ENCODE measurements around the gene ABCG1. TPM values are rescaled to one million over a fixed set of nuclear protein-coding genes. Genes with fewer than 3 reads are reported as not detected.

ABCG1 gene
- total and polyA plus RNA-seq, 2 donors (not counting 3 experiments of a cell fraction or from before 2014, with no cell fraction given) = 6.7 to 19.6 TPM

DNA sequence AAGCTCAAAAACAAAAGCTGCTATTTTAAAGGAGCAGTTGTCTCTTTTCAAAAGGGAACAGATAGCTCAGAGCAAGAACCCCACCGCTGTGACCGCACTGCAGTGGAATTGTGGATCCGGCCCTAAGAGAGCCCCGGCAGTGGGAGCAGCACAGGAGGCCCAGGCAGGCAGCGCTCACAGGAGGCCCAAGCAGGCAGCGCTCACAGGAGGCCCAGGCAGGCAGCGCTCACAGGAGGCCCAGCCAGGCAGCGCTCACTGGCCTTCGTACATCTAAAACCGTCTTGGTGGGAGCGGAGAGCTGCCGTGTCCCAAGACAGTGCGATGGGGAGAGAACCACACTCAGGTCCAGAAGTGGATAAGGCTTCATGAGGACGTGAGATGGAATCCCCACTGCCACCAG is 92.2 kb downstream of the ABCG1 start:
- Histone ChIP-seq H2AFZ (ENCODE audit: low read depth, low read length) (no peak overlapping the region), H4K20me1 (replicated peaks; ENCODE audit: control insufficient read depth, extremely low read depth, insufficient read depth, low read length) (no peaks in the 10 kb centered on the region), H3K4me1 (ENCODE audit: control insufficient read depth, extremely low read depth, insufficient read depth, low read length) (no peaks in the 10 kb centered on the region), H3K4me2 (ENCODE audit: insufficient read depth, low read length) (no peak overlapping the region), H3K9ac (replicated peaks; ENCODE audit: extremely low read depth, insufficient read depth, low read length) (no peak overlapping the region), H3K27me3 (ENCODE audit: control insufficient read depth in 2 of 2, insufficient read depth in 2 of 2, low read length in 2 of 2) (peaks cover 2 to 6% of the 10 kb centered on the region in 2 experiments), H3K9me1 (replicated peaks; ENCODE audit: control insufficient read depth, extremely low read depth, insufficient read depth, low read length) (no peaks in the 10 kb centered on the region), H3K4me3 (replicated peaks in 1 of 3; ENCODE audit: insufficient read depth in 1 of 3, low read depth in 1 of 3, low read length in 3 of 3) (no peak overlapping the region), H3K36me3 (ENCODE audit: control insufficient read depth in 2 of 2, extremely low read depth in 1 of 2, insufficient read depth in 2 of 2, low read length in 2 of 2) (no peaks in the 10 kb centered on the region), H3K27ac (ENCODE audit: insufficient read depth, low read depth, low read length) (no peak overlapping the region), H3K79me2 (ENCODE audit: control insufficient read depth, insufficient read depth, low read length) (no peaks in the 10 kb centered on the region), H3K9me3 (replicated peaks; ENCODE audit: control insufficient read depth, insufficient read depth, low read length) (no peaks in the 10 kb centered on the region)
- POLR2A ChIA-PET = no interaction called here
- no peak for TF ChIP-seq MYC (IDR thresholded peaks at IDR 0.05; ENCODE audit: low read depth, low read length)
- no peak for TF ChIP-seq EZH2 (IDR thresholded peaks at IDR 0.05; ENCODE audit: borderline replicate concordance, low read depth, low read length, severe bottlenecking)
- TF ChIP-seq GATA2 (IDR thresholded peaks at IDR 0.05; ENCODE audit: insufficient read depth, insufficient read length, low read depth, low read length) = no peak
- TF ChIP-seq, protein P1, sequence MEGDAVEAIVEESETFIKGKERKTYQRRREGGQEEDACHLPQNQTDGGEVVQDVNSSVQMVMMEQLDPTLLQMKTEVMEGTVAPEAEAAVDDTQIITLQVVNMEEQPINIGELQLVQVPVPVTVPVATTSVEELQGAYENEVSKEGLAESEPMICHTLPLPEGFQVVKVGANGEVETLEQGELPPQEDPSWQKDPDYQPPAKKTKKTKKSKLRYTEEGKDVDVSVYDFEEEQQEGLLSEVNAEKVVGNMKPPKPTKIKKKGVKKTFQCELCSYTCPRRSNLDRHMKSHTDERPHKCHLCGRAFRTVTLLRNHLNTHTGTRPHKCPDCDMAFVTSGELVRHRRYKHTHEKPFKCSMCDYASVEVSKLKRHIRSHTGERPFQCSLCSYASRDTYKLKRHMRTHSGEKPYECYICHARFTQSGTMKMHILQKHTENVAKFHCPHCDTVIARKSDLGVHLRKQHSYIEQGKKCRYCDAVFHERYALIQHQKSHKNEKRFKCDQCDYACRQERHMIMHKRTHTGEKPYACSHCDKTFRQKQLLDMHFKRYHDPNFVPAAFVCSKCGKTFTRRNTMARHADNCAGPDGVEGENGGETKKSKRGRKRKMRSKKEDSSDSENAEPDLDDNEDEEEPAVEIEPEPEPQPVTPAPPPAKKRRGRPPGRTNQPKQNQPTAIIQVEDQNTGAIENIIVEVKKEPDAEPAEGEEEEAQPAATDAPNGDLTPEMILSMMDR (IDR thresholded peaks at IDR 0.05; ENCODE audit: extremely low read depth in 1 of 2, insufficient read depth in 1 of 2, low read depth in 1 of 2, low read length in 2 of 2) = no peak
- TF ChIP-seq POLR2A (IDR thresholded peaks at IDR 0.05; ENCODE audit: low read depth, low read length) = no peak
- no peak for TF ChIP-seq JUN (IDR thresholded peaks at IDR 0.05; ENCODE audit: borderline replicate concordance, insufficient read depth, insufficient read length, low read depth)
- TF ChIP-seq, protein P2, sequence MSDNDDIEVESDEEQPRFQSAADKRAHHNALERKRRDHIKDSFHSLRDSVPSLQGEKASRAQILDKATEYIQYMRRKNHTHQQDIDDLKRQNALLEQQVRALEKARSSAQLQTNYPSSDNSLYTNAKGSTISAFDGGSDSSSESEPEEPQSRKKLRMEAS (IDR thresholded peaks at IDR 0.05; ENCODE audit: insufficient read depth, insufficient read length) = no peak
- TF ChIP-seq POLR2AphosphoS5 (IDR thresholded peaks at IDR 0.05; ENCODE audit: insufficient read depth, low read depth, low read length) = no peak
- FAIRE-seq (no peak), DNase-seq (ENCODE audit: low read depth, low spot score) (no peak)
- dilution Hi-C loops (cut with MboI; ENCODE audit: extremely low pct_ligation_motif_present, low sequenced_read_pairs) (no loop called here), intact Hi-C loops (cut with micrococcal nuclease) (no loop called here)
- BruUV-seq (replicated peaks) = no TSS peak
- CTCF ChIA-PET = interaction anchor here (0.5 to 3.3 kb wide), 13 partner anchors 9 to 272 kb away, joined by 3 to 33 read pairs (median 3); no protein-coding TSS in a partner anchor

All from endothelial cell of umbilical vein (primary cell).